ENCODE measurements around the gene SYCE1. TPM values are rescaled to one million over a fixed set of nuclear protein-coding genes. Genes with fewer than 3 reads are reported as not detected.
A peak's percentile ranks its signal among the peaks of the same experiment; 100 is the strongest.

Gene SYCE1
- total RNA-seq, 1 donor, result 0.72 TPM

DNA sequence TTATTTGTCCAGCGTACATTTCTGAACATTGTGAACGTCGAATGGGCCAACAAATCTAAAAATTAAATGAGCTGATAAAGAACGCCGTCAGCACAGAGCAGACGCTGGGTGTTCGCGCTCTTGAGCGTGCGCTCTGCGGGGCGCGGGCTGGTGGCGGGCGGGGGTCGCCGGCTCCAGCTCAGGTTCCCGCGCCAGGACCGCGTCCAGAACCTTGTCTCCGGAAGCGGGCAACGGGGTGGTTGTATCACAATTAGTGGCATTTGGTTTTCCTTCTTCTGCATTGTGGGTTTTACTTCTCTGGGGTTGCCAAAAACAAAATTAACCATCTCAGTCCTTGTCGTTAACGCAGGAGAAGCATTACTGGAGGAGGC is 35.8 kb downstream of the SYCE1 start:
- H2AFZ ChIP-seq (ENCODE audit: low read length), result no peak overlapping the region

DNA sequence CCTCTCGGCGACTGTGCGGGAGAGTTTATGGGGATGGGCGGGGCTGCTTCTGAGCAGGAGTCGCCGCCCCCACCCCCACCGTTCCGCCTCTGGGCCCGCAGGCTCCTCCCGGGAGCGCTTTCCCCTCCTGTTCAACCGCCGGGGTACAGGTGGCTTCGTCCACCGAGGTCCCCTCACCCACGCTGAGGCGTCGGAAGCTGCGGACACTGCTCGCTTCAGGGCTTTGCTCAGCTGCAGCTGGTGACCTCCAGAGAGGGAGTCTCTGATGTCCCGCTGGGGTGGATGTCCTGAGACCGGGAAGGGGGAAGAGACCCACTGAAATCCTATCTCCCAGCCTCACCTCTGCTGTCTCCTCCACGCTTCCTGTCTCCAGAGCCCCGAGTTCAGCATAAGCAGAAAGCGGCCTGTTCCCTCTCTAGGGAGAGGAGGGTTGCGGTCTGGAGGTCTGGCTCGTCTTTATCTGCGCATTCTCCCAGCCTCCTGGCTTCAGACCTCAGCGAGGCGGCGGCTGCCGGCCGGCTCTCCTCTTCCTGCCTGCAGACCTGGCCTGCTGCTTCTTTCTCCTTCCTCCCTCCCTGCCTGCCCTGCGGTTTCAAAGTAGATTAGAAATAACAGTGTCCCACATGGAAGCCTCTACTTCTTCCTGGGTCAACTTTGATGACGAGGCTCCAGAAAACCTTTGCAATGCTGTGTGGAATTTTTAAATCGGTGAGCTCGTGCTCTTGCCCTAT is 36.4 kb downstream of the SYCE1 start:
- H3K79me2 ChIP-seq (ENCODE audit: insufficient read depth, low read length), result no peaks in the 10 kb centered on the region
- no peaks in the 10 kb centered on the region for H3K36me3 ChIP-seq (ENCODE audit: insufficient read depth, low read length)
- H3K4me2 ChIP-seq (ENCODE audit: insufficient read depth, low read length), result peak overlapping the region; percentile 25
- no peaks in the 10 kb centered on the region for H4K20me1 ChIP-seq (ENCODE audit: insufficient read depth, low read length)
- H3K9me3 ChIP-seq (ENCODE audit: low read depth, low read length), result no peaks in the 10 kb centered on the region
- H3K27ac ChIP-seq (ENCODE audit: low read depth, low read length), result no peak overlapping the region
- TF ChIP-seq, protein P1, sequence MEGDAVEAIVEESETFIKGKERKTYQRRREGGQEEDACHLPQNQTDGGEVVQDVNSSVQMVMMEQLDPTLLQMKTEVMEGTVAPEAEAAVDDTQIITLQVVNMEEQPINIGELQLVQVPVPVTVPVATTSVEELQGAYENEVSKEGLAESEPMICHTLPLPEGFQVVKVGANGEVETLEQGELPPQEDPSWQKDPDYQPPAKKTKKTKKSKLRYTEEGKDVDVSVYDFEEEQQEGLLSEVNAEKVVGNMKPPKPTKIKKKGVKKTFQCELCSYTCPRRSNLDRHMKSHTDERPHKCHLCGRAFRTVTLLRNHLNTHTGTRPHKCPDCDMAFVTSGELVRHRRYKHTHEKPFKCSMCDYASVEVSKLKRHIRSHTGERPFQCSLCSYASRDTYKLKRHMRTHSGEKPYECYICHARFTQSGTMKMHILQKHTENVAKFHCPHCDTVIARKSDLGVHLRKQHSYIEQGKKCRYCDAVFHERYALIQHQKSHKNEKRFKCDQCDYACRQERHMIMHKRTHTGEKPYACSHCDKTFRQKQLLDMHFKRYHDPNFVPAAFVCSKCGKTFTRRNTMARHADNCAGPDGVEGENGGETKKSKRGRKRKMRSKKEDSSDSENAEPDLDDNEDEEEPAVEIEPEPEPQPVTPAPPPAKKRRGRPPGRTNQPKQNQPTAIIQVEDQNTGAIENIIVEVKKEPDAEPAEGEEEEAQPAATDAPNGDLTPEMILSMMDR (IDR thresholded peaks at IDR 0.05; ENCODE audit: extremely low read depth, low read depth, low read length), result no peak
- H2AFZ ChIP-seq (ENCODE audit: low read length), result peak overlapping the region; percentile 26
- peaks cover 47% of the 10 kb centered on the region for H3K27me3 ChIP-seq (ENCODE audit: insufficient read depth, low read length)
- H3K4me1 ChIP-seq (ENCODE audit: insufficient read depth, low read length), result peaks cover 3% of the 10 kb centered on the region
- peak overlapping the region; percentile 43 for H3K4me3 ChIP-seq (ENCODE audit: insufficient read depth, low read length)
- peak; percentile 85 for DNase-seq (ENCODE audit: insufficient read length, low spot score, missing footprints)

More for the DNA sequence above, 35.8 kb downstream of the SYCE1 start:
- Histone ChIP-seq H3K9me3 (ENCODE audit: low read depth, low read length) (no peaks in the 10 kb centered on the region), H3K27ac (ENCODE audit: low read depth, low read length) (no peak overlapping the region), H4K20me1 (ENCODE audit: insufficient read depth, low read length) (no peaks in the 10 kb centered on the region), H3K4me2 (ENCODE audit: insufficient read depth, low read length) (peak overlapping the region; percentile 25), H3K27me3 (ENCODE audit: insufficient read depth, low read length) (peaks cover 47% of the 10 kb centered on the region), H3K4me3 (ENCODE audit: insufficient read depth, low read length) (peak overlapping the region; percentile 43), H3K36me3 (ENCODE audit: insufficient read depth, low read length) (no peaks in the 10 kb centered on the region), H3K4me1 (ENCODE audit: insufficient read depth, low read length) (peaks cover 3% of the 10 kb centered on the region), H3K79me2 (ENCODE audit: insufficient read depth, low read length) (no peaks in the 10 kb centered on the region)
- DNase-seq (ENCODE audit: insufficient read length, low spot score, missing footprints), result peak; percentile 39
- TF ChIP-seq, protein P1 (IDR thresholded peaks at IDR 0.05; ENCODE audit: extremely low read depth, low read depth, low read length), result no peak

DNA sequence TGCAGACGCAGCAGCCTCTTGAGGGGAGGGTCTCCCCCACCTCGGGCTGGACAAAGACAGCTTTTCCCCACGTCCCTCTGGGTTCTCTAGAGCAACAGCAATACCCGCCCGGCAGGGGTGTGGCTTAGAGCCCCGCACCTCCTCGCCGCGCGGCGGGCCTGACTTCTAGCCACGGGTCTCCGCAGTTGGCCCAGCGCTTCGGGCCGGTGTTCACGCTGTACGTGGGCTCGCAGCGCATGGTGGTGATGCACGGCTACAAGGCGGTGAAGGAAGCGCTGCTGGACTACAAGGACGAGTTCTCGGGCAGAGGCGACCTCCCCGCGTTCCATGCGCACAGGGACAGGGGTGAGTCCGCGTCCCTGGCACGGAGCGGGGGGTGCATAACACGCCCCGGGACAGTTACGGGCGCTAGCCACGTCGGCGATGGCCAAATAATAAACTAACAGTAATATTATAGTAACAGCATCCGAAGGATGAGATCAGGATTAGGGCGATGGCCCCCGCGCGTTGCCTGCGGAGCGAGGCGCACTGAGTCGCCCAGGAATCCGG is 37.0 kb downstream of the SYCE1 start:
- Histone ChIP-seq H3K36me3 (ENCODE audit: insufficient read depth, low read length) (no peaks in the 10 kb centered on the region), H3K4me3 (ENCODE audit: insufficient read depth, low read length) (no peak overlapping the region), H3K9me3 (ENCODE audit: low read depth, low read length) (no peaks in the 10 kb centered on the region), H3K27ac (ENCODE audit: low read depth, low read length) (no peak overlapping the region), H2AFZ (ENCODE audit: low read length) (no peak overlapping the region), H4K20me1 (ENCODE audit: insufficient read depth, low read length) (no peaks in the 10 kb centered on the region), H3K4me2 (ENCODE audit: insufficient read depth, low read length) (peak overlapping the region; percentile 43), H3K79me2 (ENCODE audit: insufficient read depth, low read length) (no peaks in the 10 kb centered on the region), H3K27me3 (ENCODE audit: insufficient read depth, low read length) (peaks cover 51% of the 10 kb centered on the region), H3K4me1 (ENCODE audit: insufficient read depth, low read length) (peaks cover 3% of the 10 kb centered on the region)
- DNase-seq (ENCODE audit: insufficient read length, low spot score, missing footprints), result peak; percentile 71
- TF ChIP-seq, protein P1 (IDR thresholded peaks at IDR 0.05; ENCODE audit: extremely low read depth, low read depth, low read length), result no peak

DNA sequence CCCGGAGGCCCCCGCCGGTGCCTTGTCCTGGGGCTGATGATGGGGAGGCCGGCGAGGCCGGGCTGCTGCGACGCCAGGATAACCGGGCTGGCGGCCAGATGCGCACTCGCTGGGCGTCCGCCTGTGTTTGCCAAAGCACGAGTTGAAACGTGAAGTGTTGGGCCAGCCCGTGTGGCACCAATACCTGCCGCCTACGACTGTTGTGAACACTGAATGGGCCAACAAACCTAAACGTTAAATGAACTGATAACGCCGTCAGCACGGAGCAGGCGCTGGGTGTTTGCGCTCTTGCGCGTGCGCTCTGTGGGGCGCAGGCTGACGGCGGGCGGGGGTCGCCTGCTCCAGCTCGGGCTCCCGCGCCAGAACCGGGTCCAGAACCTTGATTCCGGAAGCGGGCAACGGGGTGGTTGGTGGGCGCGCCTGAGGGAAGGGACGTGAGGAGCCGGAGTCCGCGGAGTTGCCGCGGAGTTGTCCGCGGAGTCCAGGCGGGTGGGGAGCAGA is 37.6 kb downstream of the SYCE1 start:
- Histone ChIP-seq H3K4me1 (ENCODE audit: insufficient read depth, low read length) (peaks cover 3% of the 10 kb centered on the region), H3K27ac (ENCODE audit: low read depth, low read length) (no peak overlapping the region), H3K4me3 (ENCODE audit: insufficient read depth, low read length) (no peak overlapping the region), H3K36me3 (ENCODE audit: insufficient read depth, low read length) (no peaks in the 10 kb centered on the region), H3K4me2 (ENCODE audit: insufficient read depth, low read length) (peak overlapping the region; percentile 43), H4K20me1 (ENCODE audit: insufficient read depth, low read length) (no peaks in the 10 kb centered on the region), H3K9me3 (ENCODE audit: low read depth, low read length) (no peaks in the 10 kb centered on the region), H3K79me2 (ENCODE audit: insufficient read depth, low read length) (no peaks in the 10 kb centered on the region), H2AFZ (ENCODE audit: low read length) (no peak overlapping the region), H3K27me3 (ENCODE audit: insufficient read depth, low read length) (peaks cover 51% of the 10 kb centered on the region)
- DNase-seq (ENCODE audit: insufficient read length, low spot score, missing footprints), result peak; percentile 39
- TF ChIP-seq, protein P1 (IDR thresholded peaks at IDR 0.05; ENCODE audit: extremely low read depth, low read depth, low read length), result no peak
